Natural killer cell treated with Interleukin-12 subunit alpha and Interleukin-12 subunit beta and Interleukin-15 and Interleukin-18, amount 100 ng/mL, for 72 hours (primary cell): ENCODE measurements around the gene DCLK1. TPM values are rescaled to one million over a fixed set of nuclear protein-coding genes. Genes with fewer than 3 reads are reported as not detected.

Source experiments
- ATAC-seq, 2 donors: fragments of 150-1000 bp; cut with Tn5 transposase in 1 of 2; sonication (Bioruptor Pico), chemical (Tn5 transposase) in 1 of 2; 2 replicates each; pipeline ENCODE4 v1.10.0; 2021
- DNase-seq: peaks from one replicate; pipeline ENCODE4 v3.0.0; 2022; ENCODE audit warnings: low spot score
- H3K27ac Mint-ChIP-seq, 2 donors: 1 replicate in 1 of 2; 2 replicates in 1 of 2; pipeline ENCODE4 v1.8.0; 2022; ENCODE audit warnings: mixed read lengths in 2 of 2, mild to moderate bottlenecking in 1 of 2, moderate library complexity in 1 of 2
- H3K27me3 Mint-ChIP-seq, 2 donors: 1 replicate in 1 of 2; 2 replicates in 1 of 2; pipeline ENCODE4 v1.8.0; 2022; ENCODE audit warnings: mixed read lengths in 2 of 2
- H3K36me3 Mint-ChIP-seq: one replicate; pipeline ENCODE4 v1.8.0; 2022; ENCODE audit warnings: mixed read lengths
- H3K4me1 Mint-ChIP-seq, 2 donors: 1 replicate in 1 of 2; 2 replicates in 1 of 2; pipeline ENCODE4 v1.8.0; 2022; ENCODE audit warnings: low read depth in 2 of 2, mixed read lengths in 2 of 2, mild to moderate bottlenecking in 1 of 2
- H3K4me3 Mint-ChIP-seq: one replicate; pipeline ENCODE4 v1.8.0; 2022; ENCODE audit warnings: mixed read lengths
- H3K9me3 Mint-ChIP-seq: 2 replicates; pipeline ENCODE4 v1.8.0; 2022; ENCODE audit warnings: mixed read lengths
- total RNA-seq, 2 donors: library from RNA; stranded (reverse); gene quantifications; one replicate each; pipeline ENCODE4 v1.2.3, GENCODE V29; 2022

Gene DCLK1
- total RNA-seq, 2 donors from 2014 or later: not detected

DNA sequence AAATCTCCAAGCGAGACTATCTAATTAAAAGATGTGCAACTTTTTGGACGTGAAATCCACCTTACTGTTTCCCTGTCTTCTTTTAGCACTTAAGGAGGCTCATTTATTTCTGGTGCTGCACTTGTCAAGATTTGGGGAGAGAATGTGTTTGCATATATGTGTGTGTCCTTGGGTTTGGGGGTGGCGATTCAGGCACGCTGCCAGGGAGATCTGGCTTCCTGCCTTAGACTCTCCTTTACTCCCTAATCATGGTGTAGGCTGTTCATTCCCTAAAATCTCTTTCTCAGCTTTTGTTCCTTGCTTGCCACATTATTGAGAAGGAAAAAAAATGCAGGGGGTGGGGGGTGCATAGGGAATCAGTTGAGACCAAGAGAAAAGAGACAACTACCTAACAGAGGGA, 271.2 kb downstream of the DCLK1 start:
- H3K4me3 Mint-ChIP-seq: no peak overlapping the region
- no peaks in the 10 kb centered on the region for H3K4me1 Mint-ChIP-seq
- no peaks in the 10 kb centered on the region for H3K36me3 Mint-ChIP-seq
- DNase-seq (no peak), ATAC-seq (no peak)
- H3K9me3 Mint-ChIP-seq: peaks cover 20% of the 10 kb centered on the region
- peaks cover 0 to 4% of the 10 kb centered on the region in 2 donors for H3K27me3 Mint-ChIP-seq
- no peak overlapping the region for H3K27ac Mint-ChIP-seq

DNA sequence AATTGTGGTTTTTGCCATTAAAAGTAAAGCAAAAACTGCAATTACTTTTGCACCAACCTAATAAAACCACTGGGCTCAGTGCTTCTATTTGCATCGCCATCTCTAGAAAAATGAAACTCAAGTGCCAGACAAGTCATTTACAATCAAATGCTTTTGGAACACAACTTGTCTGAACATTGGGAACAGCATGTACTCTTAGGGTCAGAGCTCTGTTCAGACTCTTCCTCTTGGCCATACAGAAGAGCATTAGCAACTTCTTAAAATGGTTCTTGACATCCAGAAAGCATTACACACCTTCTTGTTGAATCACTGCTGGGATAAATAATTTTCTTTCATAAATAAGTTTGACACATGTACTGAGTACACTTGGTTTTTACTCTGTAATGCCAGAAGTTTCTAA, 272.5 kb downstream of the DCLK1 start:
- Mint-ChIP-seq H3K4me3 (no peak overlapping the region), H3K27me3 (peaks cover 0 to 4% of the 10 kb centered on the region in 2 donors), H3K27ac (no peak overlapping the region), H3K36me3 (no peaks in the 10 kb centered on the region), H3K9me3 (peaks cover 20% of the 10 kb centered on the region), H3K4me1 (no peaks in the 10 kb centered on the region)
- ATAC-seq: no peak
- no peak for DNase-seq

DNA sequence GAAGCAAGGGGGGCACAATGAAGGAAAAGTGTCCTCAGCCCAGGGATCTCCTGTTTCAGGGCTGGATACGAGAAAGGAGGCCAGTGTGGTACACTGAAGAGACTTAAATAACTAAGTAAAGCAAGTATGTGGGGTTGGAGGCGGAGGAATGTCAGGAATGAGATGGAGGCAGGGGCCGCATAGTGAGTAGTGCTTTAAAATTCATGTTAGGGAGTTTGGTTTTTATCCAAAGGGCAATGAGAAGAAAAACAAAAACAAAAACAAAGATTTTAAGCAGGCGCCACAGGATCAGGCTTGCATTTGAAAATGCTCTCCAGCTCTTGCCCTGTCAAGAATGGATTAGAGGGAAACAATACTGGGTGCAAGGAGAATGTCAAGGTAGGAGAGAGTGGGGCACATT, 273.4 kb downstream of the DCLK1 start:
- no peak overlapping the region for H3K4me3 Mint-ChIP-seq
- H3K4me1 Mint-ChIP-seq: no peaks in the 10 kb centered on the region
- no peak overlapping the region for H3K27ac Mint-ChIP-seq
- H3K36me3 Mint-ChIP-seq: no peaks in the 10 kb centered on the region
- peaks cover 0 to 4% of the 10 kb centered on the region in 2 donors for H3K27me3 Mint-ChIP-seq
- H3K9me3 Mint-ChIP-seq: peaks cover 16% of the 10 kb centered on the region
- DNase-seq (no peak), ATAC-seq (no peak)

DNA sequence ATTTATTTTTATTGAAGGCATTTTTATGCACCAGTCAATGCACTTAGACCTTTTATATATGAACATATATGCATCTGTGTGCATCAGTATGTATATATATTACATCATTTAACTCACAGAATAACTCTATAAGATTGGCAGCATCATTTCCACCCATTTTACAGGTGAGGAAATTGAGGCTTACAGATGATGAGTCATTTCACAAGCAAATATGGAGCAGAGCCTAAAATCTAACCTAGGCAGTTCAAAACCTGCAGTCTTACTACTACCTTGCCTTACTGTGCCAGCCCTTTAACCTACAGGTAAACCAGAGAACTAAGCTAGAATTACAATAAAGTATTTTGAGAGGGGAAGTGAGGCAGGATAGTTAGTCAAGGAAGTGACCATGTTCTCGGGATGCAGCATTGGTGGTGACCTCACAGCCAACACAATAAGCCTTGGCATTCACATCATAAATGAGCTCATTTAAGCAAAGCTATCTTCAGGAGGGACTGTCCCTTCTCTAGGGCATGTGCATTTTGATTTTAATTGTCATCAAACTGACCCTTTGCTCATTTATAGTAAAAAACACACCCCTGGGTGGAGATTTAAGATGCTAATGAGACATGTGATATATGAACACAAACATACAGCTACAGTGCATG, 274.3 kb downstream of the DCLK1 start:
- peaks cover 0 to 4% of the 10 kb centered on the region in 2 donors for H3K27me3 Mint-ChIP-seq
- peaks cover 10% of the 10 kb centered on the region for H3K9me3 Mint-ChIP-seq
- no peaks in the 10 kb centered on the region for H3K4me1 Mint-ChIP-seq
- no peak overlapping the region for H3K27ac Mint-ChIP-seq
- H3K36me3 Mint-ChIP-seq: no peaks in the 10 kb centered on the region
- ATAC-seq (no peak), DNase-seq (no peak)
- no peak overlapping the region for H3K4me3 Mint-ChIP-seq

DNA sequence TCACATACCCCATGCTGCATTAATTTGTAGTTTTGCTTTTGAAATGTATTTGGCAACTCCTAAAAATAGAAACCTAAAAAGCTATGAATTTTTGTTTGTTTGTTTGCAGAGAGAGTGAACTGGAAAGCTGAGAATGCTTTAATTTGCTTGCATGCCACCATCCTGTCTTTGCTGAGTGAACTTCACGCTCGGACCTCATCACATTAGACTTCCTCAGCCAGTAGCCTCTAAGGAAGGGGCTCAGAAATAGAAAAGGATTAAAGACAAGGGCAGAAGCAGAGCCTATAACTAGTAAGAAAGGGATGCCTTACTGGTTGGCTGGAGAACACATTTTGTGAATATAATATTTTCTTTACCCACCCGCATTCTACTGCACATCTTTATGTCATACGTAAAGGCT, 275.1 kb downstream of the DCLK1 start:
- ATAC-seq (no peak), DNase-seq (no peak)
- Mint-ChIP-seq H3K27ac (no peak overlapping the region), H3K4me3 (no peak overlapping the region), H3K4me1 (no peaks in the 10 kb centered on the region), H3K36me3 (no peaks in the 10 kb centered on the region), H3K27me3 (peaks cover 0 to 4% of the 10 kb centered on the region in 2 donors), H3K9me3 (peaks cover 13% of the 10 kb centered on the region)

DNA sequence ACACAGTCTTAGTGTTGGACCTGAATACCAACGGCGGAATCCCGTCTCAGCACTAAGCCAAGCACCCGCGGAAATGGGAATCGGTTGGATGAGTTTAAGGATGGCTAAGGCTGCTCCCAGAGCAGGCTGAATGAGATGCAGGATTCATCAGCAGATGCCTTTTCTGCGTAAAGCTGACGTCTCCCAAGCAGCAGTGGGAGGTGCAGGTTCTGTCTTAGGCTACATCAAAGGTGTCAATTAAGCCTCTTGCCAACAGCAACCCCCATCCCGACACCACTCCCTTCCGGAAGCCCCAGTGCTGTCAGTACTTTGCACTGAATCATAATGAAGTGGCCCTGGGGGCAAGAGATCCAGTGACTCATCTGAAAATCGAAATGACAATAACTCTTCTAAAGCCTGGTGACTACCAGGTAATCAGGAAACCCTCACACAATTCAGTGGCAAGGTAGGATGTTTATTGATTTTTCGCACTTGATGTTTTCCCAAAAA, 275.6 kb downstream of the DCLK1 start:
- H3K27ac Mint-ChIP-seq: no peak overlapping the region
- no peak for ATAC-seq
- H3K27me3 Mint-ChIP-seq: peaks cover 0 to 4% of the 10 kb centered on the region in 2 donors
- no peak for DNase-seq
- H3K9me3 Mint-ChIP-seq: peaks cover 14% of the 10 kb centered on the region
- no peak overlapping the region for H3K4me3 Mint-ChIP-seq
- H3K36me3 Mint-ChIP-seq: no peaks in the 10 kb centered on the region
- H3K4me1 Mint-ChIP-seq: no peaks in the 10 kb centered on the region

DNA sequence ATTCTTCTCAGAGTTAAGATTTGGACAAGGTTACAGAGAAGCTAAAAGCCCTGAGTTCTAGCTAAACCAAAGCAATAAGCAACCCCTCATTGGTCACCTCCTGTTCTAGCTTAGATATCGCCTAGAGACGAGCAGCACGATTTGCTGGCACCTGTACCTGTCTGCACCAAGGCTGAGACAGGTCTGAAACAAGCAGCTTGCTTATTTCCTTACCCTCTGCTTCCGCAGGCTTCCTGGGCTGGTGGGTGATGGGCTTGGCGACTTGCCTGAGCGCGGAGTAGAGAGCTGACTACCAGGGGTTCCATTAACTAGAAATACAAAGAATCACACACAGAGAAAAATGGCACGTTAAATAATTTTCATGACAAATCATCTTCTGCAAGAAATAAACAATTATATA, 276.9 kb downstream of the DCLK1 start:
- peaks cover 0 to 4% of the 10 kb centered on the region in 2 donors for H3K27me3 Mint-ChIP-seq

DNA sequence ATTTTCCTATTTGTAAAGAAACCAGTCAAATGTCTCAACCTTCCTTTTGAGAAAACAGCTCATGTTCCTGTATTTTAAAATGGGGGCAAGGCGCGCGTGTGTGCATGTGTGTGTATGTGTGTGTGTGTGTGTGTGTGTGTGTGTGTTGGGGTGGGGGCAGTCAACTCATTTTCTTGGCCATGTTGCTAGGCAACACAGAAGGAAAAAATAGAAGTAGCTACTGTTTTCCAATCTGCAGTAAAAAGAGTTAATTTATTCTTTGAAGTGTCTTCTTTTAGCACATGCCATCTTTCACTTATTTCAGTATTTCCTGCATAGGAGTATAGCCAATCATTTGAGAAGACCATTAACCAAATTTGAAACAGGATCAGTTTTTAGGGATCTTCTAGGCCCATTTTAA, 279.3 kb downstream of the DCLK1 start:
- DNase-seq (no peak), ATAC-seq (no peak)
- Mint-ChIP-seq H3K4me3 (no peak overlapping the region), H3K27ac (no peak overlapping the region), H3K4me1 (no peaks in the 10 kb centered on the region), H3K36me3 (no peaks in the 10 kb centered on the region), H3K27me3 (peaks cover 0 to 4% of the 10 kb centered on the region in 2 donors), H3K9me3 (peaks cover 7% of the 10 kb centered on the region)

More for the DNA sequence above, 276.9 kb downstream of the DCLK1 start:
- ATAC-seq (no peak), DNase-seq (no peak)
- Mint-ChIP-seq H3K9me3 (peaks cover 14% of the 10 kb centered on the region), H3K4me1 (no peaks in the 10 kb centered on the region), H3K4me3 (no peak overlapping the region), H3K27ac (no peak overlapping the region), H3K36me3 (no peaks in the 10 kb centered on the region)

DNA sequence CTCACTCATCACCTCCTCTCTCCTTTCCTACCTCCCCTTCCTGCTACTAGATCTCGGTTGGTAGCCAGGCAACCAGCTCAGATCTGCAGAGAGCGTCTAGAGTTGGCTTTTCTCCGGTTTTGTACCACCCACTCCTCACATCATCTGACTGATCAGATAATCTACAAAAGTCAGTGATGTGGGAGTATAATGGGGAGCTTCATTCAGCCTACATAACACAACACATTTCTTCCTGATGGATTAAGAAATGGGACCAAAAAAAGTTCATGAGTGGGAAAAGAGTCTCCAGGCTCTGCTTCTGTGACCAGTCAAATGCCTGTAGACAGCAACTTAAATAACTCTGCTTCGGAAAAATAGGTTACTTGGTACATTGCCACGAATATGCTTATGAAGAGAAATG, 279.8 kb downstream of the DCLK1 start:
- H3K4me1 Mint-ChIP-seq: no peaks in the 10 kb centered on the region
- peaks cover 7% of the 10 kb centered on the region for H3K9me3 Mint-ChIP-seq
- DNase-seq (no peak), ATAC-seq (no peak)
- no peak overlapping the region for H3K27ac Mint-ChIP-seq
- H3K36me3 Mint-ChIP-seq: no peaks in the 10 kb centered on the region
- H3K4me3 Mint-ChIP-seq: no peak overlapping the region
- H3K27me3 Mint-ChIP-seq: peaks cover 0 to 4% of the 10 kb centered on the region in 2 donors

DNA sequence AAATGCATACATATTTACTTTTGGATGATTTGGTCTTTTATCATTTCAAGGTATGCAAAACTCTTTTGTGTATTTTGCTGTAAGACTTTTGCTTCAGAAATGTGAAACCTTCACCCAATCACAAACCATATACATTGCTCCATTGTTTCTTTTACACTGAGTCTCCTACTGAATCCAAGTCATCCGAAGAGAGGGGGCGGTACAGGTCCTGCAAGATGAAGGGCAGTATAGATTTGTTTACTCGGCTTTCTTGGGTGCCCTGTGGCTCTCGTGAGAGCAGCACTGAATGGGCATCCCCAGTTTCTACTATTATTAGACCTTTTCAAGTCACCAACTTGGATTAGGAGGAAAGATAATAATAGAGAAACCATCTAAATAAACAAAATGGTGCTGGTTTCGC, 280.6 kb downstream of the DCLK1 start:
- ATAC-seq (no peak), DNase-seq (no peak)
- no peaks in the 10 kb centered on the region for H3K36me3 Mint-ChIP-seq
- no peak overlapping the region for H3K27ac Mint-ChIP-seq
- H3K4me1 Mint-ChIP-seq: no peaks in the 10 kb centered on the region
- peaks cover 3% of the 10 kb centered on the region for H3K9me3 Mint-ChIP-seq
- no peak overlapping the region for H3K4me3 Mint-ChIP-seq
- H3K27me3 Mint-ChIP-seq: no peaks in the 10 kb centered on the region

DNA sequence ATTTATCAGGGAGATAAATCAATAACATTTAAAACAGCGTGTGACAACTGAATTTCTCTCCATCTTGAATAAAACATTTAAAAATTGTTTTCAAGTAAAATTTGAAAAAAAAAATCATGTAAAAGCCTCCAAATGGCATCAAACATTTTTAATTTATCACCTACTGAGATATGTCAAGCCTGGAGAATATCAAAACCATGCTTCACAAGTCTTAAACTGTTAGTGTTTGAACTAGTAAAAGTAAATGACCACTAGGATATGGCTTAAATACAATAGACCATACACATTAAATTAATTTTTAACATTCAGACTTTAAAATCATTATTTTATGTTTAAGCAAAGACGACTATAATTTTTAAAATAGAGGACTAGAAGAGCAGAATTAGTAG, 281.9 kb downstream of the DCLK1 start:
- H3K9me3 Mint-ChIP-seq: peaks cover 3% of the 10 kb centered on the region

DNA sequence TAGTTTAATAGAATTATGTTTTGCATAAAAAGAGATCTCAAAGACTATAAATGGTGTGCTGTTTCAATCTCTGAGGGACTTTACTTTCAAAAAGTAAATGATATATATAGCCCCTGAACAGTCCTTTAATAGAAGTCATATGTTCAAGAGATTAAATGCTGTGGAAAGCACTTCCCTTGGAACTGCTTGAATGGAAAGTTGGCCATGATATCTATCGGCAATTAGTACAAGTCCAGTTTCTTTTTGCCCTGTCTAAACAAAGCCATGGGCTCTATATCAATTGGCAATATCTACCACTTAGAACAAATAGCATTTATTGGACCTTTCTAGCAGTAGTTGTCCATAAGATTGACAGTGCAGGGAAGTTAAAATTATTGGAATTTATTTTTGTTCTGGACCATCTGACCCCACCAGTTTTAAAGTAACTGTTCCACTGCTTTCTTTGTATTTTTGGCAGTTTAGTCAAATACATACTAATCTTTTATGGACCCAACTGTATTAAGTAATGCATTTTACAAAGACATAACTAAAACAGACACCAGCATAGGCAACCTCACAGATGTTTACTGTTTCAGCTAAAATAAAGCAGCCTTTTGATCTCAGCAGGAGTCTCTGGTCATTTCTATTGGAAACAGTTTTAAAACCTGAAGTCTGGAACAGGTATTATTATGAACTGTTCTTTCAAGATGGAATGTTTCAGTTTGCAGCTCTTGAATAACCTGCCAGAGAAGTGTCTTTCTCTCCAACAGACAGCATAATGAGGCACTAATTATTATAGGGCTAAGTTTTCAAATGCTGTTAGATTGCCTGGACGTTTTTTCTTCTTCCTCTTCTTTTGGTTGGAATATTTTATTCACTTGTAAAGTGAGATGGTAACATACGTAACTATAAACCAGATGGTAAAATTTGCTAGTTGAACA, 282.6 kb downstream of the DCLK1 start:
- no peak overlapping the region for H3K4me3 Mint-ChIP-seq

More for the DNA sequence above, 281.9 kb downstream of the DCLK1 start:
- no peaks in the 10 kb centered on the region for H3K27me3 Mint-ChIP-seq
- H3K27ac Mint-ChIP-seq: no peak overlapping the region
- no peak for DNase-seq
- H3K4me1 Mint-ChIP-seq: no peaks in the 10 kb centered on the region
- H3K4me3 Mint-ChIP-seq: no peak overlapping the region
- no peak for ATAC-seq
- no peaks in the 10 kb centered on the region for H3K36me3 Mint-ChIP-seq

DNA sequence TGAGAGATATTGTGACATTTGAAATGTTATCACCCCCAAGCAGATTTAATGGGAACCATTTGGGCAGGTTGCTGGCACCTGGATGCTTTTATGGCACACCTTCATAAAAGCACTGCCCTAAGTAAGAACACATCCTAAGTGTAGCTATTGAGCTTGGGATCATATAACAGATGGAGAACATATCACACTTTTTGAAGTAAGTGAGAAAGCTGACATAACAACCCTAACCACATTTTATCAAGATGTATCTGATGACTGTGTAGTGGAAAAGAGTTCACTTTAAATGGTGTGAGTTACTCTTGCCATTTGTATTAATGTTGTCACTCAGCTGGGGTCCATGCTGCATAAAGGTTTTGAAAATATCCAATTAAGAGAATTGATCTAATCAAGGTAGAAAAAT, 287.9 kb downstream of the DCLK1 start:
- DNase-seq: no peak
- Mint-ChIP-seq H3K27me3 (no peaks in the 10 kb centered on the region), H3K4me3 (no peak overlapping the region), H3K36me3 (no peaks in the 10 kb centered on the region), H3K4me1 (no peaks in the 10 kb centered on the region), H3K9me3 (peaks cover 4% of the 10 kb centered on the region), H3K27ac (no peak overlapping the region)
- no peak for ATAC-seq

More for the DNA sequence above, 282.6 kb downstream of the DCLK1 start:
- Mint-ChIP-seq H3K27ac (no peak overlapping the region), H3K4me1 (no peaks in the 10 kb centered on the region), H3K27me3 (no peaks in the 10 kb centered on the region), H3K9me3 (peaks cover 3% of the 10 kb centered on the region), H3K36me3 (no peaks in the 10 kb centered on the region)
- DNase-seq: no peak
- no peak for ATAC-seq

DNA sequence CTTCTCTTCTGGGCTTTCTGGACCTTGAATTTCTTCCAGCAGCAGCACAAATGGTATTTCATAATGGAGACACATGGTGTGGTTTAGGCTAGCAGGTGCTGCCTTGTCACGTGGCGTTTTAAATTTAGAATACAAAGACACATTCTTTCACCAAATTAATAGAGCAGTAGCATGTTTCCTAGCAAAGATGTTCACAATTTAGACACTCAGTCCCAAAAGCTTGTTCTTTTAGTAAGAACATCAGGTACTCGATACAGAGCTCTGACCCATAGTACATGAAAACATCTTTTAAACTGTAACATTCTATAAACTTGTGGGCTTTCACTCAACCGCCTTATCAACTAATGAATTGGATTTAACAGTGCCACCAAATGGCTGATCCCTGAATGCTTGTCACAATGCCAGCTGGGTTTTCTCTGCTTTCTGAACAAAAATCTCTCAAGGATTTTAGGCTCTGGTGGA, 290.1 kb downstream of the DCLK1 start:
- DNase-seq (no peak), ATAC-seq (no peak)
- Mint-ChIP-seq H3K27me3 (no peaks in the 10 kb centered on the region), H3K4me1 (no peaks in the 10 kb centered on the region), H3K9me3 (peaks cover 4% of the 10 kb centered on the region), H3K4me3 (no peak overlapping the region), H3K27ac (no peak overlapping the region), H3K36me3 (no peaks in the 10 kb centered on the region)
